Measurements from ENCODE around the gene HOMER1.

HOMER1 gene

GRCh38 chr5:79493596-79494345 lies 20.2 kb downstream of the HOMER1 start:
- H3K9me2 ChIP-seq (replicated peaks; ENCODE audit: control insufficient read depth, low read length), result no peaks in the 10 kb centered on the region
- H3K27ac ChIP-seq (ENCODE audit: low read depth, low read length), result no peak overlapping the region
- H3K4me1 ChIP-seq (ENCODE audit: control insufficient read depth, low read length), result no peaks in the 10 kb centered on the region
- no peaks in the 10 kb centered on the region for H3F3A ChIP-seq (ENCODE audit: control insufficient read depth, insufficient read depth)
- no peaks in the 10 kb centered on the region for H3K79me2 ChIP-seq (ENCODE audit: control insufficient read depth, low read length)
- H3K4me2 ChIP-seq (ENCODE audit: low read length), result no peak overlapping the region
- TF ChIP-seq CTCF (IDR thresholded peaks at IDR 0.05; ENCODE audit: low read depth, low read length, poor library complexity, severe bottlenecking), result no peak
- no peak for TF ChIP-seq EZH2phosphoT487 (IDR thresholded peaks at IDR 0.05; ENCODE audit: borderline replicate concordance, low read length)
- no peaks in the 10 kb centered on the region for H3K36me3 ChIP-seq (ENCODE audit: control insufficient read depth, low read length)
- H3K27me3 ChIP-seq (ENCODE audit: control insufficient read depth, low read length), result peaks cover 6% of the 10 kb centered on the region; the same call in 1 of the 2 replicates
- H4K20me1 ChIP-seq (ENCODE audit: control insufficient read depth, insufficient read depth, low read depth, low read length), result no peaks in the 10 kb centered on the region
- no peak overlapping the region for H3K4me3 ChIP-seq (ENCODE audit: low read length)
- H3K9me3 ChIP-seq (ENCODE audit: control insufficient read depth, insufficient read depth, low read length), result no peaks in the 10 kb centered on the region

GRCh38 chr5:79491690-79492317 lies 22.1 kb downstream of the HOMER1 start:
- Histone ChIP-seq H4K20me1 (ENCODE audit: control insufficient read depth, insufficient read depth, low read depth, low read length) (no peaks in the 10 kb centered on the region), H3K27ac (ENCODE audit: low read depth, low read length) (no peak overlapping the region), H3K79me2 (ENCODE audit: control insufficient read depth, low read length) (no peaks in the 10 kb centered on the region), H3K4me1 (ENCODE audit: control insufficient read depth, low read length) (no peaks in the 10 kb centered on the region), H3K9me3 (ENCODE audit: control insufficient read depth, insufficient read depth, low read length) (no peaks in the 10 kb centered on the region), H3K36me3 (ENCODE audit: control insufficient read depth, low read length) (no peaks in the 10 kb centered on the region), H3K4me3 (ENCODE audit: low read length) (no peak overlapping the region), H3K27me3 (ENCODE audit: control insufficient read depth, low read length) (peaks cover 6% of the 10 kb centered on the region; the same call in 1 of the 2 replicates), H3K9me2 (replicated peaks; ENCODE audit: control insufficient read depth, low read length) (no peaks in the 10 kb centered on the region), H3K4me2 (ENCODE audit: low read length) (no peak overlapping the region), H3F3A (ENCODE audit: control insufficient read depth, insufficient read depth) (no peaks in the 10 kb centered on the region)
- TF ChIP-seq EZH2phosphoT487 (IDR thresholded peaks at IDR 0.05; ENCODE audit: borderline replicate concordance, low read length), result no peak
- no peak for TF ChIP-seq CTCF (IDR thresholded peaks at IDR 0.05; ENCODE audit: low read depth, low read length, poor library complexity, severe bottlenecking)

GRCh38 chr5:79490323-79490936 lies 23.5 kb downstream of the HOMER1 start:
- Histone ChIP-seq H3F3A (ENCODE audit: control insufficient read depth, insufficient read depth) (no peaks in the 10 kb centered on the region), H3K4me1 (ENCODE audit: control insufficient read depth, low read length) (no peaks in the 10 kb centered on the region), H4K20me1 (ENCODE audit: control insufficient read depth, insufficient read depth, low read depth, low read length) (no peaks in the 10 kb centered on the region), H3K4me2 (ENCODE audit: low read length) (no peak overlapping the region), H3K9me2 (replicated peaks; ENCODE audit: control insufficient read depth, low read length) (no peaks in the 10 kb centered on the region), H3K27me3 (ENCODE audit: control insufficient read depth, low read length) (peaks cover 4% of the 10 kb centered on the region; the same call in 1 of the 2 replicates), H3K4me3 (ENCODE audit: low read length) (no peak overlapping the region), H3K36me3 (ENCODE audit: control insufficient read depth, low read length) (no peaks in the 10 kb centered on the region), H3K9me3 (ENCODE audit: control insufficient read depth, insufficient read depth, low read length) (no peaks in the 10 kb centered on the region), H3K27ac (ENCODE audit: low read depth, low read length) (no peak overlapping the region), H3K79me2 (ENCODE audit: control insufficient read depth, low read length) (no peaks in the 10 kb centered on the region)
- no peak for TF ChIP-seq EZH2phosphoT487 (IDR thresholded peaks at IDR 0.05; ENCODE audit: borderline replicate concordance, low read length)
- TF ChIP-seq CTCF (IDR thresholded peaks at IDR 0.05; ENCODE audit: low read depth, low read length, poor library complexity, severe bottlenecking), result no peak
